Tongue (tissue), 2 donors: ENCODE measurements around the gene GPR35. TPM values are rescaled to one million over a fixed set of nuclear protein-coding genes. Genes with fewer than 3 reads are reported as not detected.
A peak's percentile ranks its signal among the peaks of the same experiment; 100 is the strongest.

Experiments used
- DNase-seq: peaks from one replicate; pipeline ENCODE4 v3.0.0-alpha.2; 2015
- total RNA-seq: library from RNA; depleted of rRNA; stranded (reverse); fragments of >200 nt; gene quantifications from one replicate; pipeline ENCODE4 v1.2.3, GENCODE V29; 2014

The GPR35 gene
- 1.1 TPM for total RNA-seq

- peak; percentile 25 for DNase-seq
These were observed at the start of gene GPR35 for GRCh38 chr2:240624950-240625621. TSS of gene GPR35 (plus strand) at chr2:240625480. CDS start at chr2:240629953, 4,473 bp downstream.

GRCh38 chr2:240576036-240576435 lies 49.2 kb upstream of the GPR35 start:
- no peak for DNase-seq

- no peak for DNase-seq
These were observed 48.7 kb upstream of the GPR35 start for GRCh38 chr2:240576436-240577205.

GRCh38 chr2:240577281-240578109 lies 47.8 kb upstream of the GPR35 start:
- DNase-seq = no peak

GRCh38 chr2:240578110-240578450 lies 47.2 kb upstream of the GPR35 start:
- no peak for DNase-seq

- DNase-seq = no peak
These were observed 46.8 kb upstream of the GPR35 start for GRCh38 chr2:240578488-240578887.

GRCh38 chr2:240579071-240579762 lies 46.1 kb upstream of the GPR35 start:
- no peak for DNase-seq

- DNase-seq = no peak
These were observed 45.3 kb upstream of the GPR35 start for GRCh38 chr2:240579771-240580614.

- DNase-seq = no peak
These were observed 43.5 kb upstream of the GPR35 start for GRCh38 chr2:240581811-240582210.

- no peak for DNase-seq
These were observed 42.5 kb upstream of the GPR35 start for GRCh38 chr2:240582781-240583180.

- no peak for DNase-seq
These were observed 41.5 kb upstream of the GPR35 start for GRCh38 chr2:240583774-240584173.

GRCh38 chr2:240584486-240585031 lies 40.7 kb upstream of the GPR35 start:
- no peak for DNase-seq

GRCh38 chr2:240585101-240585500 lies 40.2 kb upstream of the GPR35 start:
- no peak for DNase-seq

- no peak for DNase-seq
These were observed 39.5 kb upstream of the GPR35 start for GRCh38 chr2:240585681-240586197.

GRCh38 chr2:240586198-240586918 lies 38.9 kb upstream of the GPR35 start, which contains the start of gene CAPN10:
TSS of gene CAPN10 (plus strand) at chr2:240586734. CDS start at chr2:240586912, 178 bp downstream.
- DNase-seq = peak; percentile 98

GRCh38 chr2:240586919-240587800 lies 38.1 kb upstream of the GPR35 start:
- DNase-seq = peak; percentile 18

- no peak for DNase-seq
These were observed 37.1 kb upstream of the GPR35 start for GRCh38 chr2:240588006-240588655.

- no peak for DNase-seq
These were observed 36.6 kb upstream of the GPR35 start for GRCh38 chr2:240588669-240589068.
